Stimulated activated CD8-positive, alpha-beta memory T cell treated with anti-CD3 and anti-CD28 coated beads, Interleukin-4, amount 100 ng/mL, for 48 hours (primary cell): Measurements from ENCODE around the gene TESK2.
"Not testable (repeated sequence)": the region's sequence is repeated elsewhere in the genome, so short reads cannot be mapped to it uniquely, and the experiment has no call there.

Experiments used
- DNase-seq: peaks from one replicate; pipeline ENCODE4 v3.0.0-alpha.2; 2020

TESK2 gene

GRCh38 chr1:45490626-45491486, at the start of gene TESK2:
Gene TESK2, minus strand, starts transcription at chr1:45491163. Its CDS starts 33,378 bp downstream, at chr1:45457785.
- DNase-seq, result peak; percentile 95

GRCh38 chr1:45536886-45537285, 45.9 kb upstream of the TESK2 start:
- no peak for DNase-seq

- DNase-seq, result no peak
Measured at GRCh38 chr1:45535988-45536766, 45.2 kb upstream of the TESK2 start.

GRCh38 chr1:45531873-45532272, 40.9 kb upstream of the TESK2 start:
- no peak for DNase-seq

- no peak for DNase-seq
Measured at GRCh38 chr1:45530632-45531135, 39.7 kb upstream of the TESK2 start.

GRCh38 chr1:45526135-45526644, 35.2 kb upstream of the TESK2 start:
- DNase-seq, result no peak

- not testable (repeated sequence) for DNase-seq
Measured at GRCh38 chr1:45523975-45524374, 33.0 kb upstream of the TESK2 start.

GRCh38 chr1:45523516-45523915, 32.6 kb upstream of the TESK2 start:
- not testable (repeated sequence) for DNase-seq

- DNase-seq, result no peak
Measured at GRCh38 chr1:45522324-45523104, 31.6 kb upstream of the TESK2 start.

- DNase-seq, result peak; percentile 99
Measured at GRCh38 chr1:45521413-45522323, 30.7 kb upstream of the TESK2 start, which contains the start of gene PRDX1. Gene PRDX1, minus strand, starts transcription at chr1:45521884. Its CDS starts 2,841 bp downstream, at chr1:45519043.

- not testable (repeated sequence) for DNase-seq
Measured at GRCh38 chr1:45519774-45520173, 28.8 kb upstream of the TESK2 start.

- no peak for DNase-seq
Measured at GRCh38 chr1:45518910-45519309, 27.9 kb upstream of the TESK2 start.

- not testable (repeated sequence) for DNase-seq
Measured at GRCh38 chr1:45518366-45518765, 27.4 kb upstream of the TESK2 start.

GRCh38 chr1:45516465-45516864, 25.5 kb upstream of the TESK2 start:
- no peak for DNase-seq

GRCh38 chr1:45516036-45516435, 25.1 kb upstream of the TESK2 start:
- DNase-seq, result no peak

- DNase-seq, result not testable (repeated sequence)
Measured at GRCh38 chr1:45513532-45514260, 22.7 kb upstream of the TESK2 start.

GRCh38 chr1:45512641-45513054, 21.7 kb upstream of the TESK2 start:
- peak; percentile 70 for DNase-seq

GRCh38 chr1:45510972-45511527, 20.1 kb upstream of the TESK2 start:
- DNase-seq, result no peak

- DNase-seq, result no peak
Measured at GRCh38 chr1:45510036-45510971, 19.3 kb upstream of the TESK2 start.
